ENCODE results near the gene STK33. TPM values are rescaled to one million over a fixed set of nuclear protein-coding genes. Genes with fewer than 3 reads are reported as not detected.

Gene STK33
- total RNA-seq, 2 experiments from 2014 or later: 3.7 to 3.9 TPM

- ChIA-PET POLR2A (no interaction called here), CTCF (no interaction called here)
- no peak for DNase-seq
- Mint-ChIP-seq H3K27ac (no peak overlapping the region), H3K27me3 (ENCODE audit: low read depth) (peaks cover 7% of the 10 kb centered on the region), H3K9me3 (ENCODE audit: insufficient read depth) (no peaks in the 10 kb centered on the region), H3K36me3 (ENCODE audit: low read depth) (no peaks in the 10 kb centered on the region), H3K4me3 (no peak overlapping the region), H3K4me1 (ENCODE audit: low read depth) (no peaks in the 10 kb centered on the region)
- ATAC-seq: no peak
These were observed 218.1 kb downstream of the STK33 start for GRCh38 chr11:8375932-8376331.

GRCh38 chr11:8375460-8375859, 218.6 kb downstream of the STK33 start:
- Mint-ChIP-seq H3K27me3 (ENCODE audit: low read depth) (peaks cover 7% of the 10 kb centered on the region), H3K4me1 (ENCODE audit: low read depth) (no peaks in the 10 kb centered on the region), H3K36me3 (ENCODE audit: low read depth) (no peaks in the 10 kb centered on the region)

GRCh38 chr11:8374716-8375115, 219.3 kb downstream of the STK33 start:
- POLR2A ChIA-PET: no interaction called here
- Mint-ChIP-seq H3K4me1 (ENCODE audit: low read depth) (no peaks in the 10 kb centered on the region), H3K4me3 (no peak overlapping the region), H3K27me3 (ENCODE audit: low read depth) (peaks cover 6% of the 10 kb centered on the region), H3K27ac (no peak overlapping the region), H3K9me3 (ENCODE audit: insufficient read depth) (no peaks in the 10 kb centered on the region), H3K36me3 (ENCODE audit: low read depth) (no peaks in the 10 kb centered on the region)
- no peak for ATAC-seq
- no peak for DNase-seq
- CTCF ChIA-PET: no interaction called here

More at GRCh38 chr11:8375460-8375859, 218.6 kb downstream of the STK33 start:
- ATAC-seq (no peak), DNase-seq (no peak)
- no peak overlapping the region for H3K27ac Mint-ChIP-seq
- H3K9me3 Mint-ChIP-seq (ENCODE audit: insufficient read depth): no peaks in the 10 kb centered on the region
- ChIA-PET CTCF (no interaction called here), POLR2A (no interaction called here)
- H3K4me3 Mint-ChIP-seq: no peak overlapping the region

GRCh38 chr11:8373519-8374432, 220.3 kb downstream of the STK33 start:
- Mint-ChIP-seq H3K27ac (no peak overlapping the region), H3K9me3 (ENCODE audit: insufficient read depth) (no peaks in the 10 kb centered on the region), H3K27me3 (ENCODE audit: low read depth) (no peaks in the 10 kb centered on the region), H3K4me1 (ENCODE audit: low read depth) (no peaks in the 10 kb centered on the region), H3K4me3 (no peak overlapping the region), H3K36me3 (ENCODE audit: low read depth) (no peaks in the 10 kb centered on the region)
- DNase-seq (no peak), ATAC-seq (no peak)
- CTCF ChIA-PET: no interaction called here
- POLR2A ChIA-PET: no interaction called here

- Mint-ChIP-seq H3K4me1 (ENCODE audit: low read depth) (no peaks in the 10 kb centered on the region), H3K4me3 (no peak overlapping the region), H3K27me3 (ENCODE audit: low read depth) (no peaks in the 10 kb centered on the region), H3K27ac (no peak overlapping the region), H3K36me3 (ENCODE audit: low read depth) (no peaks in the 10 kb centered on the region), H3K9me3 (ENCODE audit: insufficient read depth) (no peaks in the 10 kb centered on the region)
- CTCF ChIA-PET: no interaction called here
- DNase-seq: no peak
- POLR2A ChIA-PET: no interaction called here
- no peak for ATAC-seq
These were observed 221.2 kb downstream of the STK33 start for GRCh38 chr11:8372641-8373381.

- no peaks in the 10 kb centered on the region for H3K9me3 Mint-ChIP-seq (ENCODE audit: insufficient read depth)
- DNase-seq (no peak), ATAC-seq (no peak)
- no peaks in the 10 kb centered on the region for H3K36me3 Mint-ChIP-seq (ENCODE audit: low read depth)
- H3K4me3 Mint-ChIP-seq: no peak overlapping the region
- no peaks in the 10 kb centered on the region for H3K27me3 Mint-ChIP-seq (ENCODE audit: low read depth)
- POLR2A ChIA-PET: no interaction called here
- CTCF ChIA-PET: no interaction called here
- no peaks in the 10 kb centered on the region for H3K4me1 Mint-ChIP-seq (ENCODE audit: low read depth)
- H3K27ac Mint-ChIP-seq: no peak overlapping the region
These were observed 222.5 kb downstream of the STK33 start for GRCh38 chr11:8371516-8371884.

GRCh38 chr11:8370812-8371515, 223.1 kb downstream of the STK33 start:
- CTCF ChIA-PET: no interaction called here
- Mint-ChIP-seq H3K9me3 (ENCODE audit: insufficient read depth) (no peaks in the 10 kb centered on the region), H3K4me1 (ENCODE audit: low read depth) (no peaks in the 10 kb centered on the region), H3K36me3 (ENCODE audit: low read depth) (no peaks in the 10 kb centered on the region), H3K27ac (no peak overlapping the region), H3K27me3 (ENCODE audit: low read depth) (no peaks in the 10 kb centered on the region), H3K4me3 (no peak overlapping the region)
- ATAC-seq (no peak), DNase-seq (no peak)
- POLR2A ChIA-PET: no interaction called here

- ATAC-seq (no peak), DNase-seq (no peak)
- POLR2A ChIA-PET: interaction anchor here (0.6 kb wide), 1 partner anchor 21 kb away, joined by 3 read pairs; no protein-coding TSS in a partner anchor
- H3K4me3 Mint-ChIP-seq: no peak overlapping the region
- CTCF ChIA-PET: no interaction called here
- no peaks in the 10 kb centered on the region for H3K4me1 Mint-ChIP-seq (ENCODE audit: low read depth)
- no peak overlapping the region for H3K27ac Mint-ChIP-seq
- no peaks in the 10 kb centered on the region for H3K27me3 Mint-ChIP-seq (ENCODE audit: low read depth)
- no peaks in the 10 kb centered on the region for H3K9me3 Mint-ChIP-seq (ENCODE audit: insufficient read depth)
- no peaks in the 10 kb centered on the region for H3K36me3 Mint-ChIP-seq (ENCODE audit: low read depth)
These were observed 224.3 kb downstream of the STK33 start for GRCh38 chr11:8369592-8370205.

GRCh38 chr11:8368772-8369171, 225.3 kb downstream of the STK33 start:
- DNase-seq: no peak
- Mint-ChIP-seq H3K4me3 (no peak overlapping the region), H3K27ac (no peak overlapping the region), H3K36me3 (ENCODE audit: low read depth) (no peaks in the 10 kb centered on the region), H3K27me3 (ENCODE audit: low read depth) (no peaks in the 10 kb centered on the region), H3K4me1 (ENCODE audit: low read depth) (no peaks in the 10 kb centered on the region), H3K9me3 (ENCODE audit: insufficient read depth) (no peaks in the 10 kb centered on the region)
- ChIA-PET CTCF (no interaction called here), POLR2A (no interaction called here)
- ATAC-seq: no peak

- H3K36me3 Mint-ChIP-seq (ENCODE audit: low read depth): no peaks in the 10 kb centered on the region
- CTCF ChIA-PET: no interaction called here
- POLR2A ChIA-PET: no interaction called here
- no peaks in the 10 kb centered on the region for H3K27me3 Mint-ChIP-seq (ENCODE audit: low read depth)
- no peaks in the 10 kb centered on the region for H3K4me1 Mint-ChIP-seq (ENCODE audit: low read depth)
- H3K27ac Mint-ChIP-seq: no peak overlapping the region
- no peak overlapping the region for H3K4me3 Mint-ChIP-seq
- ATAC-seq (no peak), DNase-seq (no peak)
- H3K9me3 Mint-ChIP-seq (ENCODE audit: insufficient read depth): no peaks in the 10 kb centered on the region
These were observed 225.8 kb downstream of the STK33 start for GRCh38 chr11:8368194-8368593.

- Mint-ChIP-seq H3K4me1 (ENCODE audit: low read depth) (no peaks in the 10 kb centered on the region), H3K27ac (no peak overlapping the region), H3K4me3 (no peak overlapping the region), H3K9me3 (ENCODE audit: insufficient read depth) (no peaks in the 10 kb centered on the region), H3K27me3 (ENCODE audit: low read depth) (no peaks in the 10 kb centered on the region), H3K36me3 (ENCODE audit: low read depth) (no peaks in the 10 kb centered on the region)
- ChIA-PET CTCF (no interaction called here), POLR2A (no interaction called here)
- ATAC-seq (no peak), DNase-seq (no peak)
These were observed 227.7 kb downstream of the STK33 start for GRCh38 chr11:8366316-8366715.
